ENCODE data around the gene ZNF598.

Gene ZNF598

GRCh38 chr16:2028620-2029220 lies 19.1 kb upstream of the ZNF598 start:
- in situ Hi-C loops (cut with MboI; ENCODE audit: low sequenced_read_pairs), result no loop called here

- in situ Hi-C loops (cut with MboI; ENCODE audit: low sequenced_read_pairs), result no loop called here
Observed at GRCh38 chr16:2028146-2028545, 18.5 kb upstream of the ZNF598 start.

GRCh38 chr16:2027024-2028010 lies 17.7 kb upstream of the ZNF598 start:
- in situ Hi-C loops (cut with MboI; ENCODE audit: low sequenced_read_pairs), result no loop called here

- in situ Hi-C loops (cut with MboI; ENCODE audit: low sequenced_read_pairs), result no loop called here
Observed at GRCh38 chr16:2026461-2027023, 16.9 kb upstream of the ZNF598 start, which contains the start of gene NHERF2. NHERF2 (plus strand) TSS chr16:2026902; CDS start chr16:2027006, 104 bp downstream.

- in situ Hi-C loops (cut with MboI; ENCODE audit: low sequenced_read_pairs), result no loop called here
Observed at GRCh38 chr16:2025878-2026460, 16.3 kb upstream of the ZNF598 start.

- in situ Hi-C loops (cut with MboI; ENCODE audit: low sequenced_read_pairs), result no loop called here
Observed at GRCh38 chr16:2025251-2025650, 15.6 kb upstream of the ZNF598 start.

- in situ Hi-C loops (cut with MboI; ENCODE audit: low sequenced_read_pairs), result loop anchor here (25.0 kb wide), 1 partner anchor 113 kb away; the partner anchor contains the start of genes PKD1 and RAB26
Observed at GRCh38 chr16:2024032-2024420, 14.4 kb upstream of the ZNF598 start.

GRCh38 chr16:2023092-2024031 lies 13.7 kb upstream of the ZNF598 start:
- in situ Hi-C loops (cut with MboI; ENCODE audit: low sequenced_read_pairs), result loop anchor here (25.0 kb wide), 1 partner anchor 114 kb away; the partner anchor contains the start of genes PKD1 and RAB26

GRCh38 chr16:2022723-2023091 lies 13.1 kb upstream of the ZNF598 start:
- in situ Hi-C loops (cut with MboI; ENCODE audit: low sequenced_read_pairs), result loop anchor here (25.0 kb wide), 1 partner anchor 115 kb away; the partner anchor contains the start of genes PKD1 and RAB26

- in situ Hi-C loops (cut with MboI; ENCODE audit: low sequenced_read_pairs), result loop anchor here (25.0 kb wide), 1 partner anchor 117 kb away; the partner anchor contains the start of genes PKD1 and RAB26
Observed at GRCh38 chr16:2019921-2020831, 10.6 kb upstream of the ZNF598 start.

- in situ Hi-C loops (cut with MboI; ENCODE audit: low sequenced_read_pairs), result loop anchor here (25.0 kb wide), 1 partner anchor 118 kb away; the partner anchor contains the start of genes PKD1 and RAB26
Observed at GRCh38 chr16:2019518-2019920, 9.9 kb upstream of the ZNF598 start, which contains the start of gene NPW. NPW (plus strand) TSS chr16:2019785.

- in situ Hi-C loops (cut with MboI; ENCODE audit: low sequenced_read_pairs), result loop anchor here (25.0 kb wide), 1 partner anchor 121 kb away; the partner anchor contains the start of genes PKD1 and RAB26
Observed at GRCh38 chr16:2016407-2016922, 6.8 kb upstream of the ZNF598 start.

- in situ Hi-C loops (cut with MboI; ENCODE audit: low sequenced_read_pairs), result loop anchor here (25.0 kb wide), 1 partner anchor 121 kb away; the partner anchor contains the start of genes PKD1 and RAB26
Observed at GRCh38 chr16:2015947-2016208, 6.3 kb upstream of the ZNF598 start.

GRCh38 chr16:2015117-2015946 lies 5.7 kb upstream of the ZNF598 start:
- in situ Hi-C loops (cut with MboI; ENCODE audit: low sequenced_read_pairs), result loop anchor here (25.0 kb wide), 1 partner anchor 122 kb away; the partner anchor contains the start of genes PKD1 and RAB26

- in situ Hi-C loops (cut with MboI; ENCODE audit: low sequenced_read_pairs), result loop anchor here (25.0 kb wide), 1 partner anchor 124 kb away; the partner anchor contains the start of genes PKD1 and RAB26
Observed at GRCh38 chr16:2013527-2013926, 3.9 kb upstream of the ZNF598 start.

GRCh38 chr16:2011726-2012125 lies 2.1 kb upstream of the ZNF598 start:
- in situ Hi-C loops (cut with MboI; ENCODE audit: low sequenced_read_pairs), result loop anchor here (25.0 kb wide), 1 partner anchor 126 kb away; the partner anchor contains the start of genes PKD1 and RAB26

GRCh38 chr16:2009164-2009711 lies 383 bp downstream of the ZNF598 start:
- in situ Hi-C loops (cut with MboI; ENCODE audit: low sequenced_read_pairs), result loop anchor here (25.0 kb wide), 1 partner anchor 128 kb away; the partner anchor contains the start of genes PKD1 and RAB26

Measured in HL-60/S4 treated with phorbol 12-myristate 13-acetate at 8.2 ng/mL for 4 days and 3 days (cell line).